Measurements from ENCODE around the gene TMEM94. TPM values are rescaled to one million over a fixed set of nuclear protein-coding genes. Genes with fewer than 3 reads are reported as not detected.

TMEM94 gene
- total and polyA plus RNA-seq, 9 of the 15 experiments (the other 6 are each of a cell fraction or from before 2014, with no cell fraction given) = 0.35 to 48.1 (median 14.4) TPM

DNA sequence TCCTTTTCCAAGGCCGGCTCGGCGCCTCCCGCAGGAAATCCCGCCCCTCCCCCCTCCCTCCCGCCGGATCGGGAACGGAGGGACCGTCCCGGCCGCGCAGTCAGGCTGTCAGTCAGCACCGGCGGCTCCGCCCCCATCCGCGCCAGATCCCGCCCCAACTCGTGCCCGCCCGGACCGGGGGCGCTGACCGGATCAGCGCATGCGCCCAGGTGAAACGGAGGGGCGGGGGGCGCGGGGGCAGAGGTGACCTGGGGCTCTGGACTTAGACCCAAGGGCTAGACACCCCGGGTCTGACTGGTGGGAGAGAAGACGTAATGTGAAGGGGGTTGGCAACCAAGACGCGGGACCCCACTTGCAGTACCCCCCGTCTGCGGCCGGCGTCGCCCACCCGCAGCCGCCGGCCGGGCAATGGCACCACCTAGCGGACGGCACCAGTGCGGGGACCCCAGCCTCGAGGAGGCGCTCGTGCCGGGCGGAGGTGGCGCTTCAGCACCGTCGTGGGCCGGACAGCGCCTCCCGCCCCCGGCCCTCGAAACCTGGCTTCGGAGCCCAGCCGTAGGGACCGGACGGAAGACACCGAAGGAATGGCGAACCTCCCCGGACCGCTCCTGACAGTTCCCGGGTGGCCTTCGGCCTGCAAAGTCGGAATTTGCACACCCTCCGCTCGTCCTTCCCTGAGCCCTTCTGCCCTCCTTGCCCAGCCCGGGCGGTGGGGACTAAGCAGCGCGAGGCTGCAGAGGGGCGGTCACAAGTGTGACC, 59.2 kb downstream of the TMEM94 start, which contains the start of gene CASKIN2 (continued):
- TF ChIP-seq RHOXF2B (CRISPR knock-in tag; conservative IDR thresholded peaks at IDR 0.05) = no peak; the same call in 1 of the 2 replicates
- TF ChIP-seq CBFB (CRISPR knock-in tag; IDR thresholded peaks at IDR 0.05) = peak; percentile 55; the same call in 1 of the 2 replicates
- TF ChIP-seq, protein P1, sequence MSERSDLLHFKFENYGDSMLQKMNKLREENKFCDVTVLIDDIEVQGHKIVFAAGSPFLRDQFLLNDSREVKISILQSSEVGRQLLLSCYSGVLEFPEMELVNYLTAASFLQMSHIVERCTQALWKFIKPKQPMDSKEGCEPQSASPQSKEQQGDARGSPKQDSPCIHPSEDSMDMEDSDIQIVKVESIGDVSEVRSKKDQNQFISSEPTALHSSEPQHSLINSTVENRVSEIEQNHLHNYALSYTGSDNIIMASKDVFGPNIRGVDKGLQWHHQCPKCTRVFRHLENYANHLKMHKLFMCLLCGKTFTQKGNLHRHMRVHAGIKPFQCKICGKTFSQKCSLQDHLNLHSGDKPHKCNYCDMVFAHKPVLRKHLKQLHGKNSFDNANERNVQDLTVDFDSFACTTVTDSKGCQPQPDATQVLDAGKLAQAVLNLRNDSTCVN (CRISPR knock-in tag; IDR thresholded peaks at IDR 0.05) = no peak
- peak; percentile 25; the same call in 1 of the 2 replicates for TF ChIP-seq ERF (CRISPR knock-in tag; IDR thresholded peaks at IDR 0.05)
- peak; percentile 41 for TF ChIP-seq TBP (optimal IDR thresholded peaks at IDR 0.05; ENCODE audit: low read depth, low read length)
- peak; percentile 75; the same call in 1 of the 2 replicates for TF ChIP-seq ZNF282 (CRISPR knock-in tag; IDR thresholded peaks at IDR 0.05)
- peak; percentile 41; the same call in 1 of the 2 replicates for TF ChIP-seq ZNF24 (IDR thresholded peaks at IDR 0.05)
- TF ChIP-seq PML (IDR thresholded peaks at IDR 0.05; ENCODE audit: low read length) = no peak
- TF ChIP-seq PURB (CRISPR knock-in tag; IDR thresholded peaks at IDR 0.05; ENCODE audit: low read depth) = no peak
- TF ChIP-seq, protein P2, sequence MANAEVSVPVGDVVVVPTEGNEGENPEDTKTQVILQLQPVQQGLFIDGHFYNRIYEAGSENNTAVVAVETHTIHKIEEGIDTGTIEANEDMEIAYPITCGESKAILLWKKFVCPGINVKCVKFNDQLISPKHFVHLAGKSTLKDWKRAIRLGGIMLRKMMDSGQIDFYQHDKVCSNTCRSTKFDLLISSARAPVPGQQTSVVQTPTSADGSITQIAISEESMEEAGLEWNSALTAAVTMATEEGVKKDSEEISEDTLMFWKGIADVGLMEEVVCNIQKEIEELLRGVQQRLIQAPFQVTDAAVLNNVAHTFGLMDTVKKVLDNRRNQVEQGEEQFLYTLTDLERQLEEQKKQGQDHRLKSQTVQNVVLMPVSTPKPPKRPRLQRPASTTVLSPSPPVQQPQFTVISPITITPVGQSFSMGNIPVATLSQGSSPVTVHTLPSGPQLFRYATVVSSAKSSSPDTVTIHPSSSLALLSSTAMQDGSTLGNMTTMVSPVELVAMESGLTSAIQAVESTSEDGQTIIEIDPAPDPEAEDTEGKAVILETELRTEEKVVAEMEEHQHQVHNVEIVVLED (CRISPR knock-in tag; IDR thresholded peaks at IDR 0.05) = no peak
- TF ChIP-seq ZNF316 (IDR thresholded peaks at IDR 0.05) = no peak
- no peak for TF ChIP-seq NFYB (IDR thresholded peaks at IDR 0.05; ENCODE audit: extremely low read depth, insufficient read length)
- TF ChIP-seq MBD2 (IDR thresholded peaks at IDR 0.05; ENCODE audit: borderline replicate concordance, low read depth) = no peak; the same call in 1 of the 2 replicates
- peak; percentile 66 for TF ChIP-seq CTBP1 (IDR thresholded peaks at IDR 0.05; ENCODE audit: borderline replicate concordance)
- TF ChIP-seq, protein P3, sequence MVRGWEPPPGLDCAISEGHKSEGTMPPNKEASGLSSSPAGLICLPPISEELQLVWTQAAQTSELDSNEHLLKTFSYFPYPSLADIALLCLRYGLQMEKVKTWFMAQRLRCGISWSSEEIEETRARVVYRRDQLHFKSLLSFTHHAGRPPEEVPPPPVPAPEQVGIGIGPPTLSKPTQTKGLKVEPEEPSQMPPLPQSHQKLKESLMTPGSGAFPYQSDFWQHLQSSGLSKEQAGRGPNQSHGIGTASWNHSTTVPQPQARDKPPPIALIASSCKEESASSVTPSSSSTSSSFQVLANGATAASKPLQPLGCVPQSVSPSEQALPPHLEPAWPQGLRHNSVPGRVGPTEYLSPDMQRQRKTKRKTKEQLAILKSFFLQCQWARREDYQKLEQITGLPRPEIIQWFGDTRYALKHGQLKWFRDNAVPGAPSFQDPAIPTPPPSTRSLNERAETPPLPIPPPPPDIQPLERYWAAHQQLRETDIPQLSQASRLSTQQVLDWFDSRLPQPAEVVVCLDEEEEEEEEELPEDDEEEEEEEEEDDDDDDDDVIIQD (CRISPR knock-in tag; IDR thresholded peaks at IDR 0.05) = no peak
- TF ChIP-seq MEF2A (IDR thresholded peaks at IDR 0.05; ENCODE audit: control insufficient read depth, low read depth, low read length) = no peak
- no peak; a peak in 1 of 4 replicates for TF ChIP-seq TBL1XR1 (IDR thresholded peaks at IDR 0.05; ENCODE audit: low read length in 2 of 2)
- peak; percentile 82 for TF ChIP-seq RB1 (IDR thresholded peaks at IDR 0.05; ENCODE audit: low read depth)
- TF ChIP-seq, protein P4, sequence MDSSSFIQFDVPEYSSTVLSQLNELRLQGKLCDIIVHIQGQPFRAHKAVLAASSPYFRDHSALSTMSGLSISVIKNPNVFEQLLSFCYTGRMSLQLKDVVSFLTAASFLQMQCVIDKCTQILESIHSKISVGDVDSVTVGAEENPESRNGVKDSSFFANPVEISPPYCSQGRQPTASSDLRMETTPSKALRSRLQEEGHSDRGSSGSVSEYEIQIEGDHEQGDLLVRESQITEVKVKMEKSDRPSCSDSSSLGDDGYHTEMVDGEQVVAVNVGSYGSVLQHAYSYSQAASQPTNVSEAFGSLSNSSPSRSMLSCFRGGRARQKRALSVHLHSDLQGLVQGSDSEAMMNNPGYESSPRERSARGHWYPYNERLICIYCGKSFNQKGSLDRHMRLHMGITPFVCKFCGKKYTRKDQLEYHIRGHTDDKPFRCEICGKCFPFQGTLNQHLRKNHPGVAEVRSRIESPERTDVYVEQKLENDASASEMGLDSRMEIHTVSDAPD (CRISPR knock-in tag; IDR thresholded peaks at IDR 0.05) = no peak
- no peak for TF ChIP-seq ZNF75A (CRISPR knock-in tag; IDR thresholded peaks at IDR 0.05)
- TF ChIP-seq, protein P5, sequence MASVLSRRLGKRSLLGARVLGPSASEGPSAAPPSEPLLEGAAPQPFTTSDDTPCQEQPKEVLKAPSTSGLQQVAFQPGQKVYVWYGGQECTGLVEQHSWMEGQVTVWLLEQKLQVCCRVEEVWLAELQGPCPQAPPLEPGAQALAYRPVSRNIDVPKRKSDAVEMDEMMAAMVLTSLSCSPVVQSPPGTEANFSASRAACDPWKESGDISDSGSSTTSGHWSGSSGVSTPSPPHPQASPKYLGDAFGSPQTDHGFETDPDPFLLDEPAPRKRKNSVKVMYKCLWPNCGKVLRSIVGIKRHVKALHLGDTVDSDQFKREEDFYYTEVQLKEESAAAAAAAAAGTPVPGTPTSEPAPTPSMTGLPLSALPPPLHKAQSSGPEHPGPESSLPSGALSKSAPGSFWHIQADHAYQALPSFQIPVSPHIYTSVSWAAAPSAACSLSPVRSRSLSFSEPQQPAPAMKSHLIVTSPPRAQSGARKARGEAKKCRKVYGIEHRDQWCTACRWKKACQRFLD (CRISPR knock-in tag; IDR thresholded peaks at IDR 0.05) = no peak; the same call in 1 of the 2 replicates
- no peak for TF ChIP-seq TSC22D4 (tag; IDR thresholded peaks at IDR 0.05)
- TF ChIP-seq NCOR1 (IDR thresholded peaks at IDR 0.05) = no peak
